HK-2 (cell line): ENCODE measurements around the gene TXNDC15.
"Not testable (repeated sequence)": the region's sequence is repeated elsewhere in the genome, so short reads cannot be mapped to it uniquely, and the experiment has no call there.

Experiments
- DNase-seq: peaks from one replicate; pipeline ENCODE4 v3.0.0-alpha.2; 2018; ENCODE audit not compliant: unreplicated experiment

The TXNDC15 gene

GRCh38 chr5:134877159-134877558, 3.0 kb downstream of the TXNDC15 start:
- DNase-seq, result no peak

- DNase-seq, result no peak
These were observed 4.2 kb downstream of the TXNDC15 start for GRCh38 chr5:134878403-134878802.

- DNase-seq, result no peak
These were observed 5.3 kb downstream of the TXNDC15 start for GRCh38 chr5:134879456-134879855.

- not testable (repeated sequence) for DNase-seq
These were observed 6.8 kb downstream of the TXNDC15 start for GRCh38 chr5:134880937-134881336.

- not testable (repeated sequence) for DNase-seq
These were observed 7.5 kb downstream of the TXNDC15 start for GRCh38 chr5:134881711-134882110.

GRCh38 chr5:134887593-134888159, 13.5 kb downstream of the TXNDC15 start:
- no peak for DNase-seq

GRCh38 chr5:134889335-134889734, 15.2 kb downstream of the TXNDC15 start:
- DNase-seq, result no peak

GRCh38 chr5:134891473-134891872, 17.3 kb downstream of the TXNDC15 start:
- DNase-seq, result no peak

GRCh38 chr5:134892282-134892681, 18.1 kb downstream of the TXNDC15 start:
- no peak for DNase-seq

GRCh38 chr5:134892926-134893325, 18.8 kb downstream of the TXNDC15 start:
- no peak for DNase-seq

GRCh38 chr5:134893748-134894505, 19.8 kb downstream of the TXNDC15 start:
- no peak for DNase-seq

GRCh38 chr5:134902071-134902801, 28.1 kb downstream of the TXNDC15 start:
- DNase-seq, result no peak

GRCh38 chr5:134904610-134905245, 30.6 kb downstream of the TXNDC15 start, which contains the start of gene PCBD2:
Gene PCBD2 (plus strand): TSS chr5:134905131. CDS start chr5:134905140, 9 bp downstream.
- peak; percentile 90 for DNase-seq

GRCh38 chr5:134905246-134905996, 31.2 kb downstream of the TXNDC15 start:
- no peak for DNase-seq

- DNase-seq, result no peak
These were observed 32.6 kb downstream of the TXNDC15 start for GRCh38 chr5:134906811-134907210.

- not testable (repeated sequence) for DNase-seq
These were observed 36.6 kb downstream of the TXNDC15 start for GRCh38 chr5:134910752-134911151.

GRCh38 chr5:134911285-134912206, 37.4 kb downstream of the TXNDC15 start:
- no peak for DNase-seq

GRCh38 chr5:134913254-134913653, 39.1 kb downstream of the TXNDC15 start:
- DNase-seq, result no peak

- DNase-seq, result no peak
These were observed 39.6 kb downstream of the TXNDC15 start for GRCh38 chr5:134913795-134914194.

- DNase-seq, result no peak
These were observed 43.1 kb downstream of the TXNDC15 start for GRCh38 chr5:134917070-134917815.
